KOPT-K1 (cell line): Measurements from ENCODE around the gene SLC48A1.

ENCODE experiments used
- H3K27ac ChIP-seq: fragments of 200-600 bp; sonication (generic); 2 replicates; pipeline ENCODE4 v1.5.1; 2016; ENCODE audit warnings: antibody characterized with exemption, mild to moderate bottlenecking, low read depth, low read length; ENCODE audit not compliant: poor library complexity, severe bottlenecking
- H3K36me3 ChIP-seq: fragments of 200-600 bp; sonication (generic); 2 replicates; pipeline ENCODE4 v1.5.1; 2017; ENCODE audit warnings: antibody characterized with exemption, mild to moderate bottlenecking, low read length, moderate library complexity; ENCODE audit not compliant: insufficient read depth
- H3K9me3 ChIP-seq: fragments of 200-600 bp; sonication (generic); 2 replicates; pipeline ENCODE4 v1.5.1; 2017; ENCODE audit warnings: antibody characterized with exemption, low read length, mild to moderate bottlenecking; ENCODE audit not compliant: insufficient read depth, poor library complexity, severe bottlenecking

SLC48A1 gene

DNA sequence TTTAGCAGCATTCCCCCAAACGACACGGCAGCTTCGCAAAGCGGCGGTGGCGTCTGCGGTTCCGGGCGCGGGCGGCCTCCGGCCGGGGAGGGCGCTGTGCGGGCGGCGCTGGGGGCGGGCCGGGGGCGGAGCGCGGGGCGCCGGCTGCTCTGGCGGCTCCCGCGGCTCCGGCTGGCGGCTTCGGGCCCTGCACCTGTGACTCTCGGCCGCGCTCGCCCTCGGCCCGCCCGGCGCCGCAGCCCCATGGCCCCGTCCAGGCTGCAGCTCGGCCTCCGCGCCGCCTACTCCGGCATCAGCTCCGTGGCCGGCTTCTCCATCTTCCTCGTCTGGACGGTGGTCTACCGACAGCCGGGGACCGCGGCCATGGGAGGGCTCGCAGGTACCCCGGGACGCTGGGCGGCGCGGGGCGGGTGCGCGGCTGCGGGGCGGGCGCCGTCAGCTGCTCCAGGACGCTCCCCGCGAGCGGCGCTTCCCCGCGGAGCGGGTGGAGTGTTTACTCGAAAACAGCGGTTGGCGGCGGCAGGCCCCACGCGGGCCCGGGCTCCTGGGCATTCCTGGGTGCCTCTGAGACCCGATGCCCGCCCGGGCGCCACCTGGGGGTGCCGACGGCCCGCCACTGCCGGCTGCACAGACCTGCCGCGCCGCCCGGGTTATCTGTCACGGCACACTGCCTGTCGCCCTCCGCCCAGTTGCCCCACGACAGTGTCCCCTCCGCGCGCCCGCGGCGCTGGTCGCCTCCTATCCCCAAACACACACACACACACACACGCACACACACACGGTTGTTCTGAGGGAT, at the start of gene SLC48A1:
TSS of gene SLC48A1 (plus strand) at position 177 of the 796 bp plus-strand sequence. CDS start at position 244, 67 bp downstream.
- no peaks in the 10 kb centered on the region for H3K9me3 ChIP-seq
- peak within 1 kb of the TSS; percentile 22 for H3K27ac ChIP-seq
- no peaks in the 10 kb centered on the region for H3K36me3 ChIP-seq

DNA sequence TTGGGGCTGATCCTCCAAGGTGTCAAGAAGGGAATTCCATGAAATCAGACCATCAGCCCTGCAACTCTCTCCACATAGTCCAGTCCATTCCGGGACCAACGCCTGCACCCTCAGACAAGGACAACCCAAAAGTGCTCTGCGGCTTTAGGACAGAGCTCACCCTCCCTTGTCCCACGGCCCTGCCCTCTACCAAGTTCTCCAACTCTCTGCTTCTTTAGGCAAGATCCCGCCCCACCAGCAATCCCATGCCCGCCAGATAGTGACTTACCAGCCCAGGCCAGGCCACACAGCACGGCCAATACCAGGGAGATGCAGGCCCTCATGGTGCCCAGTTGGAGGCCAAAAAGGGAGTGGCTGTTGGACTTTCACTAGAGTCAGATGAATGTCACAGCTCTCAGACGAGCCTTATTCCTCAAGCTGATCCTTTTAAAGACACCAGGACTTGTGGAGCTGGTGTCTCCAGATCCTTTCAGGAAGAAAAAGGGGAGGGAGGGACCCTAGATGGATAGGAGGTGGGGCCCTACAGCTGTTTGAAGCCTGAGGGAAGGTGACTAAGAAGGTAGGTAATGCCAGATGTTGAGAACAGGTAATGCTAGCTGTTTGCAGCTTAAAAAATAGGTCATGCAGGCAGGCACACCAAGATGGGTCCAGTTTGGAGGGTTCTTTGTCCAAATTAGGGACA, 47.8 kb upstream of the SLC48A1 start, which contains the start of gene ENDOU:
TSS of gene ENDOU (minus strand) at position 400 of the 682 bp plus-strand sequence. CDS start at position 323, 77 bp downstream.
- Histone ChIP-seq H3K9me3 (no peaks in the 10 kb centered on the region), H3K27ac (no peak within 1 kb of the TSS)

DNA sequence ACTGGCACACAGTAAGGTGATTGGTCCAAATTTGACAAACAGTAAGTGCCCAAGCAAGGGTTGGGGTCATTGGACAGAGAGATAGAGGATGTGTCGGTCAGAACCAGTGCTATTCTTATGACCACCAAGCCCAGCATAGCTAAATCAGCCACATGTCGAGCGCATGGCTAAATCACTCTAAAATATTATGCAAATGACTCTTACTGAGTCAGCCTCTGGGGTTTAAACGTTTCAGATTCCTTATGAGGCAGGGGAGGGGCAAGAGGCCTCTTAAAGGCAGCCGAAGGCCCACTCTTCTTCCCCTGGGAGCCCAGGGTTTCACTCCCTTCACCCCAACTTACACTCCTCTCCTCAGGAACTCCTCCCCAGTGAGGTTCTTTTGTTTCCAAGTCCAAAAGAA, 47.1 kb upstream of the SLC48A1 start:
- H3K9me3 ChIP-seq = no peaks in the 10 kb centered on the region
- no peak overlapping the region for H3K27ac ChIP-seq
- no peaks in the 10 kb centered on the region for H3K36me3 ChIP-seq

More for the DNA sequence above, 47.8 kb upstream of the SLC48A1 start, which contains the start of gene ENDOU:
- no peaks in the 10 kb centered on the region for H3K36me3 ChIP-seq

DNA sequence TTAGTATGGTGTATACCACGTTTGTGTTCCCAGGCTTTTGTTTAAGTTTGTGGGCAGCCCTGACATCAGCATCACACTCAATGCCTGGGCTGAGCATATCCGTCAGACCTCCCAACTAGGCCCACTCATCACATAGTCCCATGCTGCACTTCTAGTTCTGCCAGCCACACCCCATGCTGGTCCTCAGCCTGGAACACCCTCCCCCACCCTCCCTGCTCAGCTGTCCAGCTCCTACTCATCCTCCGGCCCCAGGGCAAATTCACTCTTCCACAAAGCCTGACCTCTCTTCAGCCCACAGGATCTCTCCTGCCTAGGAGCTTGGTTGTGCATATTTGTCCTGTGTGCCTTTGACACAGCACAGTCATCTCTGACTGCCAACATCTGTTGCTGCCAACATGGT, 43.8 kb upstream of the SLC48A1 start:
- Histone ChIP-seq H3K27ac (no peak overlapping the region), H3K36me3 (no peaks in the 10 kb centered on the region), H3K9me3 (no peaks in the 10 kb centered on the region)

DNA sequence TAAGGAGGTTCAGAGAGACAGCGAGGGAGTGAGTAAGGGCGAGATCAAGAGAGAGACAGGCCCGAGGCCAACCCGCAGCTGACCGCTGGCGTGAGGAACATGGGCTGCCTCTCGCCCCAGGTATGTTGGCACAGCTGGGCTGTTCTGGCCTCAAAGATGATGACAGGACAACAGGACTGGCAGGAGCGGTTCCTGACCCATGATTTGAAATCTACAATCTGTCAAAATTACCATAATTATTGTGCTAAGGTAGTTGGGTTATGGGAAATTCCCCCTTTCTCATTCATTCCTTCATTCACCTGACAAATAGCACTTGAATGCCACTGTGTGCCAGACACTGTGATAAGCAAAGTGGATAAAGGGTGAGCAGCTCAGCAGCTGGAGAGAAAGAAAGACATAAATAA, 42.7 kb upstream of the SLC48A1 start:
- Histone ChIP-seq H3K36me3 (no peaks in the 10 kb centered on the region), H3K9me3 (no peaks in the 10 kb centered on the region), H3K27ac (no peak overlapping the region)

DNA sequence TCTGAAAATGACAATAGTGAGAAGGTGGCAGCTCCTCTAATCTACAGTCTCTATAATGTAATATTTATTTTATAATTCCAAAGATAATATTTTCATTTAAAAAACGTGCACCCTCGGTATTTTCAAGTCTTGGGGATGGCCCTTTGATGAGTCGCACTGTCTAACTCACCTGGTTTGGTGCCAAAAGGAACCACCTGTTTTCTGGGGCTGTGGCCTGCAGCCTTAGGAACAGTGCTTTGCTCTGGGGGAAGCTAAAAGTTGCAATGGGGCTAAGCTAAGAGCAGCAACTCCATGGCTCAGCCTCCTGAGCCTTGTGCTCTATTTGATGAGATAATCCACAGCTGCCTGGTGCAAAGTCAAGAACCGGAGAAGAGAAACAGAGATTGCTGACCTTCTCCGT, 41.3 kb upstream of the SLC48A1 start:
- Histone ChIP-seq H3K9me3 (no peaks in the 10 kb centered on the region), H3K27ac (no peak overlapping the region), H3K36me3 (no peaks in the 10 kb centered on the region)

DNA sequence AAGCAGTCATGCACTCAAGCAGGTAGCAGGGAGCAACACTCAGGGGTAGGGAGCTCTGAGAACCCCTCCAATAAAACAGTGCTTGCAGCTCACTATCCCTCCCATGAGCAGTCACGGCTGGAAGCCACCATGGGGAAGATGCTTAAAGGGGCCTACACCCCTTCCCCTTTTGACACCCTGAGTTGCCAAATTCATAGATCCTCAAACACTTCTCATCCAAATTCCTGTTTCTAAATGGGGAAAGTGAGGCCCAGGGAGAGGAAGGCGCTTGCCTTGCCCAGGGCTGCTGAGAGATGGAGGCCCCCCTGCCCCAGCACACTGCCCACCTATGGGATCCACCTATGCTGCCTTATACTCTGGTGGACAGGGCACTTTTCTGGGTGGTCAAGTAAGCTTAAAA, 40.5 kb upstream of the SLC48A1 start:
- H3K9me3 ChIP-seq = no peaks in the 10 kb centered on the region
- no peaks in the 10 kb centered on the region for H3K36me3 ChIP-seq
- no peak overlapping the region for H3K27ac ChIP-seq

DNA sequence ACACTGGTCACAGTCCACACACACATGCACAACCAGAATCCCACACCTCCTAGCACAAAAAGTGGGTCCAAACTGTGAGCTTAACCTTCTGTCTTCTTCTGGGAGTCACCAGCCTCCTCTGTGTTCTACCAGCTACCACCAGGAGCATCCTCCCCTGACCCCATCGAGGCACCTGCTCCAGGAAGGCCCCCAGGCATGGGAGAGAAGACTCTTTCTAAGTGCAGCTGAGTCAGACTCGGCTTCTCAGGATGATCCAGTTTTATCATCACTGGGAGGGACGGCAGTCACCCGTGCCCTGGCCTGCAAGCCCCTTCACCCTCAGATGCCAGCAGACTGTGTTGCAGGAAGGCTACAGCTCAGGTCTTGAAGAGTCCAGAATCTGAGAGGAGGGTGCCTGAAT, 39.9 kb upstream of the SLC48A1 start:
- Histone ChIP-seq H3K9me3 (no peaks in the 10 kb centered on the region), H3K36me3 (no peaks in the 10 kb centered on the region), H3K27ac (no peak overlapping the region)

DNA sequence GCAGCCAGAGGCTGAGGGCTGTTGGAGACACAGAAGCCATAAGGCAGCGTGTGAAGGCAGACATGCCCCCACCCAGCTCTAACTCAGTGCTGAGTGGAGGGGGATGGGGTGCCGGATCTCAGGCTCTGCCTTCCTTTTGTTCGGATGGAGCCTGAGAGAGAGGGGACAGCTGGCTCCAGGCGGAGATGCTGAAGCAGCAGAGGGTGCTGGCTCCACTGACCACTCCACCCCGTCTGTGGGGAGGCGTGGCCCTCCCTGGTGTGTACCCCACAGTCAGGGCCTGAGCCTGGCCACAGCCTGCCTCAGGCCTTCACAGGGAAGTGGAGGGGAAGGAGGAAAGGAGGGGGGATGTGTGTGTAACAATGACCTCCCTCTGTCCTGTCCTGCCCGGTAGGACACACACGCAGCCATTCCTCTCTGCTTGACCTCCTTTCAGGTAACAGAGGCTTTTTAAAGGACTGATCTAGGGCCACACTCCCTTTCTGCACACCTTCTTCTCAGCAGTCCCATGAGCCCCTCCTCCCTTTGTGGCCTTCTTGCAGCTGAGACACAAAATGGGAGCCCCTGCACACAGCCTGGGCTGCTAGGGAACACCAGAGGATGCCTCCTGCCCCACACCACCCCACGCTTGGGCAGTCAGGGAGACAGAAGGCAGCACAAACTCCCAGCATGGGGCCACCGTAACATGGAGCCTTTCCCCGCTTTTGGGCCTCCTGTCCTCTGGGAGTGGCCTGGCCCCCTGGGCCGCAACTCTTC, 38.1 kb upstream of the SLC48A1 start:
- Histone ChIP-seq H3K27ac (no peak overlapping the region), H3K9me3 (no peaks in the 10 kb centered on the region), H3K36me3 (no peaks in the 10 kb centered on the region)

DNA sequence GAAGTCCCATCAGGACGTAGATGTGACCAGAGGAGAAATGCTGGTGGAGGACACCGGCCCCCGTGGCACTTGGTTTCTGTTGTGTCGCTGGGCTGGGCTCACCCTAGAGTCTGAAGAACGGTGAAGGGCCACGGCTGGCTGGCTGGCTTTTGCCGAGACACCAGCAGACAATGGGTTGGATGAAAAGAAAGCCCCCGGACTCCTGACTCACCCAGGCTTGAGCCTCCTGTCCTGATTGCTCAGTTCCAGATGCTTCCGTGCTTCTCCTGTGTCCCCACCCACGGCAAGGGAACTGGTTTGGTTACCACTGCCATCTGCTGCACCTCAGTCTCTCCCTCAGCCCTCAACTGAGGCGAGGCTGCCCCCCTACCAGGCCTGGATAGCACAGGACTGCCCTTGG, 37.4 kb upstream of the SLC48A1 start:
- Histone ChIP-seq H3K27ac (no peak overlapping the region), H3K9me3 (no peaks in the 10 kb centered on the region), H3K36me3 (no peaks in the 10 kb centered on the region)

DNA sequence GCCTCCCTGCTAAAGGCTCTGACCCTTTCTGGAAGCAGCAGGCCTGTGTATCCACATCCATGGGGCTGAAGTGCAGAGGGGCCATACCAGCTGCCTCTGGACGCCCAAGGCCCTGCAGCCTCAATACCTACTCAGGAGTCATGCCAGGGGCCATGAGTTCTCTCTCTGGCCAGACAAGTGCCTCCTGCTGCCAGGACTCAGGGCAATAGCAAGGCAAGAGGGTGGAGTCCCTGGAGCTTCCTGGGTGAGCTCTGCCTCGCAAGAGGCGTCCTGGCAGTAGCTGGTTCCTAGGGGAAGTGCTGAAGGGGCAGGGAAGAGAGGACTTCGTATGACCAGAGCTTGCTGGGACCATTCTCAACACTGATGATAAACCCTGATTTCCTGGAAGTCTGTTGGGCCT, 36.8 kb upstream of the SLC48A1 start:
- Histone ChIP-seq H3K27ac (no peak overlapping the region), H3K36me3 (no peaks in the 10 kb centered on the region), H3K9me3 (no peaks in the 10 kb centered on the region)

DNA sequence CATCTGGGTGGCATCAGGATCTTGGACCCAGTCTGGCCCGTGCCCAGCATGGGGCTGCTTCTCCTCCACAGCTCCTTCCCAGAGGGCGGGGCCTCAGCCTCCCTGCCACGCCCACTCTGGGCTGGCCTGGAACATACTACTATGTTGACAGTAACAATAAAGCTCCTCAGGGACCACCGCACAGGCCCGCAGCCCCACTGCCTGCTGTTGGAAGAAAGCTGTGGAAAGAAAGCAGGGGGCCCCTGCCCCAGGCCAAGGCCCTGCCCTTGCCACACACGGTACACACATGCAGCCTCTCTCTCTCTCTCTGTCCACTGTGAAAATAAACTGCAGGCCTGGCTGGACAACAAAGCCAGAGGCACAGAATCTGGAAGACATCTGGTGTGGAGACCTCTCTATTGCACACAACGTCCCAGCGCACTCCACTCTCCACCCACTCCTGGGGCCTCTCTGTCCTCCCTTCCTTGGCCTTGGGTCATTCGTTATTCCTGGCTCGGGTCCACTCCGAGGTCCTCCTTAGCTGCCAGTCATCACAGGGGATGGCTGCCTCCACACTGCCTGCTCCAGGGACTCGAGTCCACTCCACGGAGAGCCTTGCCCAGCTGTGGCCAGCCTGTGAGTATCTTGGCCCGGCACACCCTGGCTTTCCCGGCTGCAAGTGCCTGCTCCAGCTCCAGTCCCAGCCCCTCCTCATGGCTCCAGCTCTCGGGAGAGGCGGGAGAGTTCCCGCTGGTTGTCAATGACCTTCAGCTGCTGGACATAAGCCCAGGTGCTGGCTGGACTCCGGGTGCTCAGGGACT, 36.0 kb upstream of the SLC48A1 start:
- Histone ChIP-seq H3K9me3 (no peaks in the 10 kb centered on the region), H3K36me3 (no peaks in the 10 kb centered on the region), H3K27ac (no peak overlapping the region)

DNA sequence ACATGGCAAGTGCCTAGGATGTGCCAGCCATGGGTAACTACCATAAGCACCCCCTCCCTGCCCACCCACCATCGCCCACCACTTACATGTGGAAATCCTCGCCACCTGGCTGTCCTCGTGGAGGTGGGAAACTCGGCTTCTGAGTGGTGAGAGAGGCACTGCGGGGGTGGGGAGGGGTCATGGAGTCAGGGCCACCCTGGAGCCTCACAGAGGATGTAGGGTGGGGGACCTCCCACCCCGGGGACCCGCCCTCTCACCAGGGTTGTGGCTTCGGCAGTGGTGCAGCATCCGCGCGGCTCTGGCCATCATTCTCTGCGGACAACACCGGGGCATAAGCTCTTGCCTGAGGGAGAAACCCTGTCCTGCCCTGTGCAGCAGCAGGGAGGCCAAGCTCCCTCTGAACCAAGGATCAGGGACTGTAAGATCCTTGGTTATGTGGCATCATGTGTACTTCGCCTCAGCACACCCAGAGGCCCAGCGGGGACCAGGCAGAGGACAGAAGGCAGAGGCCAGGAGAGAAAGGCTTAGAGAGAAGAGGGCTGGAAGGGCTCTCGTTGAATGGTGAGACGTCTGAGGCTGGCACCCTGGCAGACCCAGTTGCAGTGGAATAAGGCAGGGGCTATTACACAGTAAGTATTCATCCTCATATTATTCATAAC, 35.0 kb upstream of the SLC48A1 start:
- H3K9me3 ChIP-seq = no peaks in the 10 kb centered on the region
- H3K36me3 ChIP-seq = no peaks in the 10 kb centered on the region
- H3K27ac ChIP-seq = no peak overlapping the region

DNA sequence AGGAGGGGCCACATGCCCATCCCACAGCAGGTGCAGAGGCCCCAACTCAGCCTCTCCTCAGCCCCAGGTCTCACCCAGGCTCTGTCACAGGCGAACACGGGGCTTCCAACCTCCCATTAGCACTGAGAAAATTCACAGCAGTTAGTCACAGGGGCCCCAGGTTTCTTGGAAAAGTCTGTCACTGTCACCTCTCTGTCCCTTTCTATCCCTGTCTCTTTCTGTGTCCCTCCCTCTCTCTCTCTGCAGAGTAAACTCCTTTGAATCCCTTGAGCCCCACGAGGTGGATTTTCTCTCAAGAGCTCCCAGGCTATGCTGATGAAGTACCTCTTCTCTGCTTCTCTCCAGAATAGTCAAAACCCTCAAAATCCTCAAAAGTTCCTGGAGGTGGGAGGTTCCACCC, 33.7 kb upstream of the SLC48A1 start:
- Histone ChIP-seq H3K27ac (no peak overlapping the region), H3K9me3 (no peaks in the 10 kb centered on the region), H3K36me3 (no peaks in the 10 kb centered on the region)
